ENCODE measurements around the gene SLC25A5. TPM values are rescaled to one million over a fixed set of nuclear protein-coding genes. Genes with fewer than 3 reads are reported as not detected.
"Not testable (repeated sequence)": the region's sequence is repeated elsewhere in the genome, so short reads cannot be mapped to it uniquely, and the experiment has no call there.

Gene SLC25A5
- total RNA-seq: 282 and 348 TPM in 2 replicates

- DNase-seq (ENCODE audit: extremely low read depth, low read depth, low spot score): no peak
Measured at GRCh38 chrX:119467842-119468550, at the start of gene SLC25A5. Gene SLC25A5 (plus strand): TSS chrX:119468444. CDS start chrX:119468516, 72 bp downstream.

GRCh38 chrX:119419146-119419545 lies 49.1 kb upstream of the SLC25A5 start:
- DNase-seq (ENCODE audit: extremely low read depth, low read depth, low spot score): no peak

GRCh38 chrX:119419898-119420297 lies 48.3 kb upstream of the SLC25A5 start:
- no peak for DNase-seq (ENCODE audit: extremely low read depth, low read depth, low spot score)

GRCh38 chrX:119421016-119421705 lies 47.1 kb upstream of the SLC25A5 start:
- DNase-seq (ENCODE audit: extremely low read depth, low read depth, low spot score): no peak

- DNase-seq (ENCODE audit: extremely low read depth, low read depth, low spot score): no peak
Measured at GRCh38 chrX:119423631-119424030, 44.6 kb upstream of the SLC25A5 start.

GRCh38 chrX:119424999-119425398 lies 43.2 kb upstream of the SLC25A5 start:
- no peak for DNase-seq (ENCODE audit: extremely low read depth, low read depth, low spot score)

GRCh38 chrX:119427024-119427794 lies 41.0 kb upstream of the SLC25A5 start:
- no peak for DNase-seq (ENCODE audit: extremely low read depth, low read depth, low spot score)

GRCh38 chrX:119427795-119428185 lies 40.5 kb upstream of the SLC25A5 start:
- DNase-seq (ENCODE audit: extremely low read depth, low read depth, low spot score): no peak

GRCh38 chrX:119429471-119429870 lies 38.8 kb upstream of the SLC25A5 start:
- no peak for DNase-seq (ENCODE audit: extremely low read depth, low read depth, low spot score)

- not testable (repeated sequence) for DNase-seq (ENCODE audit: extremely low read depth, low read depth, low spot score)
Measured at GRCh38 chrX:119441295-119441694, 26.9 kb upstream of the SLC25A5 start.

GRCh38 chrX:119442286-119442685 lies 26.0 kb upstream of the SLC25A5 start:
- no peak for DNase-seq (ENCODE audit: extremely low read depth, low read depth, low spot score)

GRCh38 chrX:119453202-119453601 lies 15.0 kb upstream of the SLC25A5 start:
- no peak for DNase-seq (ENCODE audit: extremely low read depth, low read depth, low spot score)

- no peak for DNase-seq (ENCODE audit: extremely low read depth, low read depth, low spot score)
Measured at GRCh38 chrX:119455264-119455663, 13.0 kb upstream of the SLC25A5 start.

- no peak for DNase-seq (ENCODE audit: extremely low read depth, low read depth, low spot score)
Measured at GRCh38 chrX:119459181-119459580, 9.1 kb upstream of the SLC25A5 start.

GRCh38 chrX:119465555-119465954 lies 2.7 kb upstream of the SLC25A5 start:
- no peak for DNase-seq (ENCODE audit: extremely low read depth, low read depth, low spot score)

- DNase-seq (ENCODE audit: extremely low read depth, low read depth, low spot score): no peak
Measured at GRCh38 chrX:119466970-119467369, 1.3 kb upstream of the SLC25A5 start.

GRCh38 chrX:119467433-119467832 lies 811 bp upstream of the SLC25A5 start:
- no peak for DNase-seq (ENCODE audit: extremely low read depth, low read depth, low spot score)

GRCh38 chrX:119468551-119469312 lies 488 bp downstream of the SLC25A5 start:
- no peak for DNase-seq (ENCODE audit: extremely low read depth, low read depth, low spot score)

GRCh38 chrX:119469313-119469635 lies 1.0 kb downstream of the SLC25A5 start:
- no peak for DNase-seq (ENCODE audit: extremely low read depth, low read depth, low spot score)

- no peak for DNase-seq (ENCODE audit: extremely low read depth, low read depth, low spot score)
Measured at GRCh38 chrX:119474615-119475388, 6.6 kb downstream of the SLC25A5 start.
